ENCODE measurements around the gene ZCCHC7. TPM values are rescaled to one million over a fixed set of nuclear protein-coding genes. Genes with fewer than 3 reads are reported as not detected.
A peak's percentile ranks its signal among the peaks of the same experiment; 100 is the strongest.

The ZCCHC7 gene
- total and polyA plus RNA-seq, 10 of the 15 experiments (the other 5 are each of a cell fraction or from before 2014, with no cell fraction given): 42.9 to 178 (median 53.3) TPM

GRCh38 chr9:37370968-37371563 is 250.7 kb downstream of the ZCCHC7 start (continued):
- TF ChIP-seq HDGF (IDR thresholded peaks at IDR 0.05) (no peak), GATAD2B (conservative IDR thresholded peaks at IDR 0.05; ENCODE audit: low read depth) (0 out of 2 replicates have a peak, but pooled peaks have one; percentile 74), USF1 (IDR thresholded peaks at IDR 0.05; ENCODE audit: borderline replicate concordance, extremely low read length, insufficient read depth, low read depth, low read length) (no peak), RELA (IDR thresholded peaks at IDR 0.05; ENCODE audit: borderline replicate concordance, partially characterized antibody) (peak; percentile 17), NR2C1 (IDR thresholded peaks at IDR 0.05) (no peak), CBFB (IDR thresholded peaks at IDR 0.05; ENCODE audit: low read depth) (peak; percentile 84; the same call in 1 of the 2 replicates), HCFC1 (IDR thresholded peaks at IDR 0.05; ENCODE audit: low read length) (no peak), KLF5 (IDR thresholded peaks at IDR 0.05; ENCODE audit: partially characterized antibody) (peak; percentile 45), MEF2B (IDR thresholded peaks at IDR 0.05; ENCODE audit: partially characterized antibody, poor library complexity, severe bottlenecking) (peak; percentile 80), BACH1 (IDR thresholded peaks at IDR 0.05; ENCODE audit: borderline replicate concordance) (no peak), BMI1 (IDR thresholded peaks at IDR 0.05; ENCODE audit: borderline replicate concordance) (no peak), TCF3 (IDR thresholded peaks at IDR 0.05; ENCODE audit: borderline replicate concordance, insufficient read depth, low read depth, low read length) (peak; percentile 91), IRF4 (IDR thresholded peaks at IDR 0.05; ENCODE audit: low read depth, low read length) (peak; percentile 78; the same call in 1 of the 2 replicates), SMARCA5 (IDR thresholded peaks at IDR 0.05) (peak; percentile 16), NKRF (conservative IDR thresholded peaks at IDR 0.05) (0 out of 2 replicates have a peak, but pooled peaks have one; percentile 21), ZSCAN29 (IDR thresholded peaks at IDR 0.05) (no peak), WRNIP1 (IDR thresholded peaks at IDR 0.05; ENCODE audit: borderline replicate concordance, low read depth, low read length) (no peak), HSF1 (IDR thresholded peaks at IDR 0.05; ENCODE audit: low read depth, low read length) (no peak), TCF12 (IDR thresholded peaks at IDR 0.05; ENCODE audit: low read depth, low read length) (peak; percentile 97), ZBED1 (IDR thresholded peaks at IDR 0.05; ENCODE audit: borderline replicate concordance) (peak; percentile 92; the same call in 1 of the 2 replicates), MLLT1 (IDR thresholded peaks at IDR 0.05) (peak; percentile 51; the same call in 1 of the 2 replicates), PBX3 (IDR thresholded peaks at IDR 0.05; ENCODE audit: insufficient replicate concordance, low read depth, low read length) (no peak), TARDBP (IDR thresholded peaks at IDR 0.05; ENCODE audit: borderline replicate concordance) (no peak; the same call in 1 of the 2 replicates)

All from GM12878 (cell line).